ENCODE data around the gene TEX14.

The TEX14 gene

DNA sequence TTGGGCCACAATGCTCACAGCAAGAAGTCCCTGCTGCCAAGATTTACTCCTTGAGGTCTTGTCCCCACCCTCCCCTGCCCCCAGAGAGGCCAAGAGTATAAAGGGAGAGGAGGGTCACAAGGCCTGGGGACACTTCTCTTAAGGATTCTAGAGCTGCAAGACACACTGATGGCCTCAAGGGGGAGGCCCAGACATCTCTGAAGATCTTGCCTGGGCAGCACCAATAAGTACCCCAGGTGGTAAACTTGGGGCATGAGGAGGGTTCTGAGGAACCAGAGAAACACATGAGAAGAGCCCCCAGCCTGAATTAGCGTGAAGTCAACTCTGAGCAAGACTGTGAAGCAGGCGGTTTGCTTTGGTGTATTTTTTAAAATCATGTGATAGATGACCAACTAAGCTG is 150.6 kb downstream of the TEX14 start:
- CTCF ChIA-PET, result interaction anchor here (1.0 to 1.9 kb wide), 6 partner anchors 14 to 47 kb away, joined by 3 to 5 read pairs (median 3); no protein-coding TSS in a partner anchor

DNA sequence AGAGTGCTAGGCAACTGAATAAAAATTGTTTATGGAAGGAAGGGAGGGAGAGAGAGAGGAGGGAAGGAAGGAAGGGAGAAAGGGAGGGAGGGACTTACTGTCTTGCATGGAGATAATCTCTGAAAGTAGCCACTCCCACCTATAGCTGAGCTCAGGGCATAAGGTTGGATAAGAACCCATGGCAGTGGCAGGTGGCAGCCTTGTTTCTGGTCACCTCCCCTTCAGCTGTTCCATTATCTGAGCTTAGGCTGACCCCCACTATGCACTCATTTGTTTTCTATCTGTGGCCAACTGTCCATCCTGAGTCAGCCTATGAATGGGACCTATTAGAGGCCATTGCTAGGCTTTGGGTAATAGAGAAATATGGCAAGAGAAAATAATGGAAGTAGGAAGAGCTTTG is 152.1 kb downstream of the TEX14 start:
- POLR2A ChIA-PET, result interaction anchor here (1.3 kb wide), 1 partner anchor 92 kb away, joined by 5 read pairs; no protein-coding TSS in a partner anchor
- TF ChIP-seq, protein P1, sequence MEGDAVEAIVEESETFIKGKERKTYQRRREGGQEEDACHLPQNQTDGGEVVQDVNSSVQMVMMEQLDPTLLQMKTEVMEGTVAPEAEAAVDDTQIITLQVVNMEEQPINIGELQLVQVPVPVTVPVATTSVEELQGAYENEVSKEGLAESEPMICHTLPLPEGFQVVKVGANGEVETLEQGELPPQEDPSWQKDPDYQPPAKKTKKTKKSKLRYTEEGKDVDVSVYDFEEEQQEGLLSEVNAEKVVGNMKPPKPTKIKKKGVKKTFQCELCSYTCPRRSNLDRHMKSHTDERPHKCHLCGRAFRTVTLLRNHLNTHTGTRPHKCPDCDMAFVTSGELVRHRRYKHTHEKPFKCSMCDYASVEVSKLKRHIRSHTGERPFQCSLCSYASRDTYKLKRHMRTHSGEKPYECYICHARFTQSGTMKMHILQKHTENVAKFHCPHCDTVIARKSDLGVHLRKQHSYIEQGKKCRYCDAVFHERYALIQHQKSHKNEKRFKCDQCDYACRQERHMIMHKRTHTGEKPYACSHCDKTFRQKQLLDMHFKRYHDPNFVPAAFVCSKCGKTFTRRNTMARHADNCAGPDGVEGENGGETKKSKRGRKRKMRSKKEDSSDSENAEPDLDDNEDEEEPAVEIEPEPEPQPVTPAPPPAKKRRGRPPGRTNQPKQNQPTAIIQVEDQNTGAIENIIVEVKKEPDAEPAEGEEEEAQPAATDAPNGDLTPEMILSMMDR (IDR thresholded peaks at IDR 0.05; ENCODE audit: insufficient read depth, low read length, missing control alignments), result no peak
- DNase-seq (ENCODE audit: low read depth, low spot score), result no peak
- CTCF ChIA-PET, result interaction anchor here (1.4 kb wide), 1 partner anchor 49 kb away, joined by 3 read pairs; no protein-coding TSS in a partner anchor
- no peak overlapping the region for H3K4me3 ChIP-seq (ENCODE audit: low read depth, low read length)

More for the DNA sequence above, 150.6 kb downstream of the TEX14 start:
- no peak overlapping the region for H3K4me3 ChIP-seq (ENCODE audit: low read depth, low read length)
- POLR2A ChIA-PET, result no interaction called here
- TF ChIP-seq, protein P1 (IDR thresholded peaks at IDR 0.05; ENCODE audit: insufficient read depth, low read length, missing control alignments), result peak; percentile 28
- no peak for DNase-seq (ENCODE audit: low read depth, low spot score)

DNA sequence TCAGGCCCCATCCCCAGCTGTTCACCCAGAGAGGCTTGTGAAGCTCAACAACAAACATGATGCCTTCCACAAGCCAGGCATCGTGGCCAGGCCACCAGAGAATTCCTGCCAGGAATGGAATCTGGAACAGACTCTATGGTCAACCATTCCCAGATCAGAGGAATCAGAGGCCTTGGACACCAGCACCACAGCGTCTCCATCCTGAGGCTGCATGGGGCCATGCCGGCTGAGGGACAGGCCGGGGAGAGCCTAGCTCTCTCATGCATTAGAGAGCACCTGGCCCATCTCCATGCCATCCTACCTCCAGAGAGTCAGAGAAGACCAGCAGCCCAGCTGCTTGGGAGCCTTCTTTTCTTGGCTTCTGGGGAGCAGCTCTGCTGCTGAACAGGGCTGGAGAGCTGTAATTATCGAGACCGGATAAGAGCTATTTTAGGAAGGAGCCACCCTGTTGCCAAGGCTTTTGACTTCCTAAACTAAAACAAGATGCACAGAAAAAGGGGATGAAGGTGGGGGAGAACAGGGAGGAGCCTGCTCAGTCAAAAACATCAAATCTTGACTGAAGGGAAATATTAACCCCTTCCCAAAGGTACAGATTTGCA is 152.9 kb downstream of the TEX14 start:
- no peak overlapping the region for H3K4me3 ChIP-seq (ENCODE audit: low read depth, low read length)
- TF ChIP-seq, protein P1 (IDR thresholded peaks at IDR 0.05; ENCODE audit: insufficient read depth, low read length, missing control alignments), result no peak
- DNase-seq (ENCODE audit: low read depth, low spot score), result no peak
- ChIA-PET CTCF (no interaction called here), POLR2A (interaction anchor here (1.3 kb wide), 1 partner anchor 93 kb away, joined by 5 read pairs; no protein-coding TSS in a partner anchor)

DNA sequence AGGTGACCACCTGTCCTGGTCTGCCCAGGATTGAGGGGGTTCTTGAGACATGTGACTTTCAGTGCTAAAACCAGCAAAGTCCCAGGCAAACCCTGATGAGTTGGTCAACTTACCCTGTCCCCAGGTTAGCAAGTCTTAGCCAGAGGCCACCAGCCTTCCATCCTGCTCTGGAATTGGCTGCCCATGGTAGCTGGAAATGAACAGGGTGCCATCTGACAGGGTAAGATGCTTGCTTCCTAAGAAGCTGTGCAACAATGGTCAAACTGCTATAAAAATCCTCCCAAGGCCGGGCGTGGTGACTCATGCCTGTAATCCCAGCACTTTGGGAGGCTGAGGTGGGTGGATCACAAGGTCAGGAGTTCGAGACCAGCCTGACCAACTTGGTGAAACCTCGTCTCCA is 154.6 kb downstream of the TEX14 start:
- TF ChIP-seq, protein P1 (IDR thresholded peaks at IDR 0.05; ENCODE audit: insufficient read depth, low read length, missing control alignments), result no peak
- no peak overlapping the region for H3K4me3 ChIP-seq (ENCODE audit: low read depth, low read length)
- POLR2A ChIA-PET, result no interaction called here
- no peak for DNase-seq (ENCODE audit: low read depth, low spot score)
- CTCF ChIA-PET, result interaction anchor here (0.8 to 1.2 kb wide), 3 partner anchors 9 to 468 kb away, joined by 3 to 5 read pairs (median 4); no protein-coding TSS in a partner anchor

DNA sequence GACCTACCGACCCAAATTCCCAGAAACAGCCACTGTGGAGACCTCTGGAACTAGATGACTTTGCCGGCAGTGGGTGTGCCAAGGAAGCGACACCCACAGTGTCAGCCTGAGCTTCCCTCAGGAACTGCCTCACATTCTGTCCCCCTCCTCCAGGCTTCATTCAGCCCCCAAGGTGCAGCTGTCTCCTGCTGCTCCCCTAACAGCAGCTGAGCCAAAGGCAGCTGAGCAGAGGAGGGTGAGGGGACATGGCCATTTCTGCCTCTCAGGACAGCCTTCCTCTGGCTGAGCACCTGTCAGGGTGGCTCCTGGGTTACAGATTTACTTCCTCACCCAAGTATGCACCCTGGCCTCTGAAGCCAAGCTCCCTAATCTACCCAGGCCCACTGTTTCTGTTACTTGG is 155.3 kb downstream of the TEX14 start:
- POLR2A ChIA-PET, result no interaction called here
- no peak overlapping the region for H3K4me3 ChIP-seq (ENCODE audit: low read depth, low read length)
- no peak for DNase-seq (ENCODE audit: low read depth, low spot score)
- CTCF ChIA-PET, result interaction anchor here (1.0 to 1.2 kb wide), 2 partner anchors 9 to 468 kb away, joined by 4 to 5 read pairs; no protein-coding TSS in a partner anchor
- TF ChIP-seq, protein P1 (IDR thresholded peaks at IDR 0.05; ENCODE audit: insufficient read depth, low read length, missing control alignments), result no peak

DNA sequence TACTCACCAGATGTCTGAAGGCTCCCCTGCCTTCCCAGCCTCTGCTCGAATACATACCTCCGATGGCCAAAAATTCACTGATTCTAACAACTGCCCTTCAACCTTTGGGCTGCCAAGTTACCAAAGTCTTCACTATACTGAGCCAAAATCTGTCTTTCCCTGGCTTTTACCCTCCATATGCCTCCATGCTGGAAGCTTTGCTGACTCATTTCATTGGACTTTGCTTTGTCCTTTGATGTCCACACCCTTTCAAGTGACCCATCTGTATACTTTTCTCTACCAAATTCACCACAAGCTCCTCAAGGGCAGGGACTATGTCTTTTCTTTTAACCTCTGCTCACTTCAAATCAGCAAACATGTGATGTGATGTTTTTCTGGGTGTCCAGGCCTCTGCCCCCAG is 156.4 kb downstream of the TEX14 start:
- DNase-seq (ENCODE audit: low read depth, low spot score), result no peak
- no peak overlapping the region for H3K4me3 ChIP-seq (ENCODE audit: low read depth, low read length)
- ChIA-PET POLR2A (interaction anchor here (1.2 kb wide), 1 partner anchor 96 kb away, joined by 5 read pairs; no protein-coding TSS in a partner anchor), CTCF (interaction anchor here (3.8 kb wide), 1 partner anchor 17 kb away, joined by 11 read pairs; no protein-coding TSS in a partner anchor)
- TF ChIP-seq, protein P1 (IDR thresholded peaks at IDR 0.05; ENCODE audit: insufficient read depth, low read length, missing control alignments), result no peak

Data from AG04449 (cell line).